Activated B cell treated with CpG ODN at 0.5 μM for 24 hours (primary cell): ENCODE measurements around the gene RPL22. TPM values are rescaled to one million over a fixed set of nuclear protein-coding genes. Genes with fewer than 3 reads are reported as not detected.

Experiments
- ATAC-seq: fragments of 200-7000 bp; cut with Tn5 transposase; one replicate; pipeline ENCODE4 v1.10.0; 2021; ENCODE audit warnings: low read depth, mild to moderate bottlenecking, moderate library complexity
- CTCF ChIA-PET: fragments of 350-600 bp; sonication (Branson Sonifier 250); formaldehyde crosslinking; loops from one replicate; lab custom pipeline; 2021; ENCODE audit warnings: antibody characterized with exemption; lab: Charles Lee
- POLR2A ChIA-PET: fragments of 350-600 bp; sonication (Branson Sonifier 250); formaldehyde crosslinking; loops from one replicate; lab custom pipeline; 2021; ENCODE audit warnings: antibody characterized with exemption; lab: Charles Lee
- DNase-seq: peaks from one replicate; pipeline ENCODE4 v3.0.0; 2022
- H3K27ac Mint-ChIP-seq: one replicate; pipeline ENCODE4 v1.8.0; 2020; ENCODE audit warnings: mixed read lengths
- H3K27me3 Mint-ChIP-seq: one replicate; pipeline ENCODE4 v1.8.0; 2021; ENCODE audit warnings: mixed read lengths
- H3K36me3 Mint-ChIP-seq: one replicate; pipeline ENCODE4 v1.8.0; 2021; ENCODE audit warnings: low read depth, mixed read lengths
- H3K4me1 Mint-ChIP-seq: one replicate; pipeline ENCODE4 v1.8.0; 2021; ENCODE audit warnings: mixed read lengths
- H3K4me3 Mint-ChIP-seq: one replicate; pipeline ENCODE4 v1.8.0; 2020; ENCODE audit warnings: mild to moderate bottlenecking, mixed read lengths
- H3K9me3 Mint-ChIP-seq: one replicate; pipeline ENCODE4 v1.8.0; 2020; ENCODE audit warnings: mixed read lengths
- CTCF ChIP-seq: fragments of 200-600 bp; IDR thresholded peaks from one replicate; pipeline ENCODE4 v1.8.0; 2022; ENCODE audit warnings: antibody characterized with exemption, mild to moderate bottlenecking
- intact Hi-C: fragments of 100-400 bp; cut with micrococcal nuclease; formaldehyde crosslinking; loops from one replicate; pipeline ENCODE4 v1.15.1; 2024
- total RNA-seq: library from RNA; stranded (reverse); gene quantifications from 2 replicates; pipeline ENCODE4 v1.2.3, GENCODE V29; 2022

The RPL22 gene
- total RNA-seq, 1 donor from 2014 or later = 621 TPM

- ATAC-seq (no peak), DNase-seq (no peak)
- TF ChIP-seq CTCF = no peak
- intact Hi-C loops = no loop called here
- Mint-ChIP-seq H3K9me3 (no peaks in the 10 kb centered on the region), H3K36me3 (peaks cover 62% of the 10 kb centered on the region), H3K4me1 (no peaks in the 10 kb centered on the region), H3K27me3 (no peaks in the 10 kb centered on the region), H3K27ac (no peak overlapping the region), H3K4me3 (no peak overlapping the region)
- POLR2A ChIA-PET = interaction anchor here (1.5 kb wide), 1 partner anchor 9 kb away, joined by 4 read pairs; no protein-coding TSS in a partner anchor
- CTCF ChIA-PET = no interaction called here
Observed at GRCh38 chr1:6225651-6226050, 26.3 kb upstream of the RPL22 start.

GRCh38 chr1:6224718-6225117, 25.3 kb upstream of the RPL22 start:
- Mint-ChIP-seq H3K36me3 (peaks cover 64% of the 10 kb centered on the region), H3K4me3 (no peak overlapping the region), H3K27ac (no peak overlapping the region), H3K9me3 (no peaks in the 10 kb centered on the region), H3K4me1 (no peaks in the 10 kb centered on the region), H3K27me3 (no peaks in the 10 kb centered on the region)
- intact Hi-C loops = no loop called here
- ATAC-seq = no peak
- TF ChIP-seq CTCF = no peak
- ChIA-PET CTCF (no interaction called here), POLR2A (no interaction called here)
- no peak for DNase-seq

- no peak for ATAC-seq
- ChIA-PET CTCF (no interaction called here), POLR2A (no interaction called here)
- TF ChIP-seq CTCF = no peak
- peaks cover 63% of the 10 kb centered on the region for H3K36me3 Mint-ChIP-seq
- no peaks in the 10 kb centered on the region for H3K4me1 Mint-ChIP-seq
- intact Hi-C loops = no loop called here
- DNase-seq = no peak
- no peaks in the 10 kb centered on the region for H3K27me3 Mint-ChIP-seq
- H3K27ac Mint-ChIP-seq = no peak overlapping the region
- no peaks in the 10 kb centered on the region for H3K9me3 Mint-ChIP-seq
- H3K4me3 Mint-ChIP-seq = no peak overlapping the region
Observed at GRCh38 chr1:6223617-6224016, 24.2 kb upstream of the RPL22 start.

GRCh38 chr1:6222636-6223035, 23.2 kb upstream of the RPL22 start:
- ATAC-seq = no peak
- Mint-ChIP-seq H3K9me3 (no peaks in the 10 kb centered on the region), H3K27ac (no peak overlapping the region), H3K27me3 (peaks cover 6% of the 10 kb centered on the region), H3K4me3 (no peak overlapping the region), H3K36me3 (peaks cover 59% of the 10 kb centered on the region), H3K4me1 (no peaks in the 10 kb centered on the region)
- intact Hi-C loops = no loop called here
- CTCF ChIA-PET = no interaction called here
- POLR2A ChIA-PET = no interaction called here
- TF ChIP-seq CTCF = no peak
- DNase-seq = no peak

- DNase-seq (no peak), ATAC-seq (no peak)
- Mint-ChIP-seq H3K27me3 (peaks cover 15% of the 10 kb centered on the region), H3K9me3 (no peaks in the 10 kb centered on the region), H3K27ac (no peak overlapping the region), H3K4me3 (no peak overlapping the region), H3K36me3 (peaks cover 49% of the 10 kb centered on the region), H3K4me1 (no peaks in the 10 kb centered on the region)
- intact Hi-C loops = no loop called here
- no peak for TF ChIP-seq CTCF
- ChIA-PET POLR2A (no interaction called here), CTCF (no interaction called here)
Observed at GRCh38 chr1:6221210-6221784, 21.9 kb upstream of the RPL22 start.
